Gastrocnemius medialis (tissue), 4 donors: Measurements from ENCODE around the gene SCTR. TPM values are rescaled to one million over a fixed set of nuclear protein-coding genes. Genes with fewer than 3 reads are reported as not detected.

Source experiments
- ATAC-seq, 2 donors: fragments of 150-250 bp; one replicate each; pipeline ENCODE4 v1.9.1; 2016
- DNase-seq, 2 donors: peaks; one replicate each; pipeline ENCODE4 v3.0.0-alpha.2; 2019
- H3K27ac ChIP-seq, 4 donors: fragments of 200-600 bp; sonication (generic); 1 replicate in 1 of 4; 2 replicates in 3 of 4; pipeline ENCODE4 v1.5.1; 2016 to 2018; ENCODE audit warnings: mild to moderate bottlenecking in 2 of 4, moderate library complexity in 1 of 4
- H3K27me3 ChIP-seq, 3 donors: fragments of 200-600 bp; sonication (generic) in 2 of 3; 1 replicate in 1 of 3; 2 replicates in 2 of 3; pipeline versions ENCODE4 v1.5.1 to v1.6.0; 2016 to 2019; ENCODE audit warnings: mild to moderate bottlenecking in 1 of 3, moderate library complexity in 1 of 3
- H3K36me3 ChIP-seq, 2 donors: fragments of 200-600 bp; sonication (generic) in 1 of 2; one replicate each; pipeline ENCODE4 v1.5.1; 2017 to 2018
- H3K4me1 ChIP-seq, 2 donors: fragments of 200-600 bp; sonication (generic) in 1 of 2; one replicate each; pipeline ENCODE4 v1.5.1; 2016 to 2017; ENCODE audit warnings: mild to moderate bottlenecking in 2 of 2
- H3K4me3 ChIP-seq, 4 donors: fragments of 200-600 bp; sonication (generic) in 3 of 4; 1 replicate in 1 of 4; 2 replicates in 3 of 4; pipeline ENCODE4 v1.5.1; 2016 to 2019; ENCODE audit warnings: mild to moderate bottlenecking in 2 of 4
- H3K9me3 ChIP-seq, 3 donors: fragments of 200-600 bp; sonication (generic) in 2 of 3; 1 replicate in 1 of 3; 2 replicates in 2 of 3; pipeline ENCODE4 v1.5.1; 2016 to 2019
- CTCF ChIP-seq, 5 experiments: fragments of 450-650 bp in 3 of 5; fragments of 200-600 bp in 2 of 5; sonication (generic) in 2 of 5; IDR thresholded peaks in 4 of 5; conservative IDR thresholded peaks in 1 of 5; 1 replicate in 4 of 5; 2 replicates in 1 of 5; pipeline ENCODE4 v1.5.1; 2016 to 2019; ENCODE audit warnings: antibody characterized with exemption in 5 of 5, mild to moderate bottlenecking in 3 of 5, moderate library complexity in 3 of 5
- POLR2A ChIP-seq, 2 donors: fragments of 450-650 bp; IDR thresholded peaks; one replicate each; pipeline ENCODE4 v1.6.1; 2017; ENCODE audit warnings: antibody characterized with exemption in 2 of 2, mild to moderate bottlenecking in 2 of 2, moderate library complexity in 2 of 2
- in situ Hi-C, 4 donors: fragments of 200-750 bp; cut with MboI; loops; one replicate each; pipeline versions ENCODE4 v1.15.0 to v1.8.0; 2017; ENCODE audit warnings: low sequenced_read_pairs in 4 of 4
- intact Hi-C: fragments of 100-400 bp; cut with DNase I; formaldehyde crosslinking; loops from one replicate; pipeline ENCODE4 v1.15.1; 2023; ENCODE audit warnings: low total_unique reads
- total RNA-seq, 4 donors: library from RNA; depleted of rRNA; stranded (reverse); fragments of >200 nt; gene quantifications; one replicate each; pipeline versions ENCODE4 v1.1.0 to v1.2.3, GENCODE V29; 2016

The SCTR gene
- total RNA-seq, 4 donors from 2014 or later = not detected

- in situ Hi-C loops (loop anchor here in 3 of 4 donors (5.0 to 25.0 kb wide), 2 partner anchors 238 kb away; no protein-coding TSS in a partner anchor), intact Hi-C loops (no loop called here)
- H3K9me3 ChIP-seq = no peaks in the 10 kb centered on the region
- TF ChIP-seq POLR2A (IDR thresholded peaks at IDR 0.05) (no peak), CTCF (IDR thresholded peaks at IDR 0.05 in 4 of 5, conservative IDR thresholded peaks at IDR 0.05 in 1 of 5) (no peak)
- ATAC-seq (no peak), DNase-seq (no peak)
- H3K4me1 ChIP-seq = no peaks in the 10 kb centered on the region
- H3K27me3 ChIP-seq = no peaks in the 10 kb centered on the region
- no peak overlapping the region for H3K4me3 ChIP-seq
- no peak overlapping the region for H3K27ac ChIP-seq
- H3K36me3 ChIP-seq = no peaks in the 10 kb centered on the region
These were observed 99.8 kb downstream of the SCTR start for GRCh38 chr2:119424284-119425118.

- H3K4me1 ChIP-seq = no peaks in the 10 kb centered on the region
- ATAC-seq (no peak), DNase-seq (no peak)
- H3K4me3 ChIP-seq = no peak overlapping the region
- no peak overlapping the region for H3K27ac ChIP-seq
- TF ChIP-seq POLR2A (IDR thresholded peaks at IDR 0.05) (no peak), CTCF (IDR thresholded peaks at IDR 0.05 in 4 of 5, conservative IDR thresholded peaks at IDR 0.05 in 1 of 5) (no peak)
- no peaks in the 10 kb centered on the region for H3K36me3 ChIP-seq
- intact Hi-C loops = no loop called here
- H3K9me3 ChIP-seq = no peaks in the 10 kb centered on the region
- H3K27me3 ChIP-seq = no peaks in the 10 kb centered on the region
- in situ Hi-C loops = loop anchor here in 3 of 4 donors (5.0 to 25.0 kb wide), 2 partner anchors 238 kb away; no protein-coding TSS in a partner anchor
These were observed 100.5 kb downstream of the SCTR start for GRCh38 chr2:119423811-119424210.

GRCh38 chr2:119423108-119423444, 101.2 kb downstream of the SCTR start:
- TF ChIP-seq CTCF (IDR thresholded peaks at IDR 0.05 in 4 of 5, conservative IDR thresholded peaks at IDR 0.05 in 1 of 5) = no peak
- no peak for TF ChIP-seq POLR2A (IDR thresholded peaks at IDR 0.05)
- ATAC-seq (no peak), DNase-seq (no peak)
- Histone ChIP-seq H3K9me3 (no peaks in the 10 kb centered on the region), H3K36me3 (no peaks in the 10 kb centered on the region), H3K27me3 (no peaks in the 10 kb centered on the region), H3K4me3 (no peak overlapping the region), H3K27ac (no peak overlapping the region), H3K4me1 (no peaks in the 10 kb centered on the region)
- in situ Hi-C loops = loop anchor here in 3 of 4 donors (5.0 to 25.0 kb wide), 2 partner anchors 239 kb away; no protein-coding TSS in a partner anchor
- intact Hi-C loops = no loop called here

- intact Hi-C loops (no loop called here), in situ Hi-C loops (loop anchor here in 3 of 4 donors (5.0 to 25.0 kb wide), 2 partner anchors 240 kb away; no protein-coding TSS in a partner anchor)
- Histone ChIP-seq H3K27me3 (no peaks in the 10 kb centered on the region), H3K4me1 (no peaks in the 10 kb centered on the region), H3K27ac (no peak overlapping the region), H3K36me3 (no peaks in the 10 kb centered on the region), H3K9me3 (no peaks in the 10 kb centered on the region), H3K4me3 (no peak overlapping the region)
- ATAC-seq (no peak), DNase-seq (no peak)
- TF ChIP-seq POLR2A (IDR thresholded peaks at IDR 0.05) (no peak), CTCF (IDR thresholded peaks at IDR 0.05 in 4 of 5, conservative IDR thresholded peaks at IDR 0.05 in 1 of 5) (no peak)
These were observed 101.7 kb downstream of the SCTR start for GRCh38 chr2:119422360-119423107.
